ENCODE results near the gene ZC3H12D. TPM values are rescaled to one million over a fixed set of nuclear protein-coding genes. Genes with fewer than 3 reads are reported as not detected.
"Not testable (repeated sequence)": the region's sequence is repeated elsewhere in the genome, so short reads cannot be mapped to it uniquely, and the experiment has no call there.

ZC3H12D gene
- total and polyA plus RNA-seq, 4 donors, result 1.1 to 4.7 (median 2.4) TPM

- no peak overlapping the region for H3K4me3 ChIP-seq
- H3K27ac ChIP-seq (ENCODE audit: low read depth in 1 of 2, low read length in 1 of 2), result no peak overlapping the region
- TF ChIP-seq, protein P1, sequence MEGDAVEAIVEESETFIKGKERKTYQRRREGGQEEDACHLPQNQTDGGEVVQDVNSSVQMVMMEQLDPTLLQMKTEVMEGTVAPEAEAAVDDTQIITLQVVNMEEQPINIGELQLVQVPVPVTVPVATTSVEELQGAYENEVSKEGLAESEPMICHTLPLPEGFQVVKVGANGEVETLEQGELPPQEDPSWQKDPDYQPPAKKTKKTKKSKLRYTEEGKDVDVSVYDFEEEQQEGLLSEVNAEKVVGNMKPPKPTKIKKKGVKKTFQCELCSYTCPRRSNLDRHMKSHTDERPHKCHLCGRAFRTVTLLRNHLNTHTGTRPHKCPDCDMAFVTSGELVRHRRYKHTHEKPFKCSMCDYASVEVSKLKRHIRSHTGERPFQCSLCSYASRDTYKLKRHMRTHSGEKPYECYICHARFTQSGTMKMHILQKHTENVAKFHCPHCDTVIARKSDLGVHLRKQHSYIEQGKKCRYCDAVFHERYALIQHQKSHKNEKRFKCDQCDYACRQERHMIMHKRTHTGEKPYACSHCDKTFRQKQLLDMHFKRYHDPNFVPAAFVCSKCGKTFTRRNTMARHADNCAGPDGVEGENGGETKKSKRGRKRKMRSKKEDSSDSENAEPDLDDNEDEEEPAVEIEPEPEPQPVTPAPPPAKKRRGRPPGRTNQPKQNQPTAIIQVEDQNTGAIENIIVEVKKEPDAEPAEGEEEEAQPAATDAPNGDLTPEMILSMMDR (IDR thresholded peaks at IDR 0.05; ENCODE audit: control extremely low read depth, extremely low read depth), result no peak
- 77 to 83% methylated on average over 1 of the region's 1 CpG for WGBS, 2 donors
- ATAC-seq (ENCODE audit: insufficient read depth, low FRiP score) (no peak), DNase-seq (no peak)
- H3K9me3 ChIP-seq (ENCODE audit: control insufficient read depth in 4 of 4, insufficient read depth in 3 of 4, low read length in 3 of 4), result no peaks in the 10 kb centered on the region
- H3K36me3 ChIP-seq (ENCODE audit: control insufficient read depth in 4 of 4, insufficient read depth in 4 of 4, low read length in 4 of 4), result peaks cover 0 to 4% (median 2%) of the 10 kb centered on the region in 4 donors
- H3K4me1 ChIP-seq (ENCODE audit: control insufficient read depth in 5 of 5, insufficient read depth in 5 of 5, low read length in 5 of 5), result no peaks in the 10 kb centered on the region
- no peaks in the 10 kb centered on the region for H3K27me3 ChIP-seq (ENCODE audit: control insufficient read depth in 3 of 3, insufficient read depth in 3 of 3, low read length in 2 of 3)
- H3K9ac ChIP-seq (ENCODE audit: insufficient read depth in 1 of 2, low read length in 2 of 2), result no peak overlapping the region
Observed at GRCh38 chr6:149500096-149500495, 15.3 kb upstream of the ZC3H12D start.

- Histone ChIP-seq H3K9me3 (ENCODE audit: control insufficient read depth in 4 of 4, insufficient read depth in 3 of 4, low read length in 3 of 4) (no peaks in the 10 kb centered on the region), H3K36me3 (ENCODE audit: control insufficient read depth in 4 of 4, insufficient read depth in 4 of 4, low read length in 4 of 4) (peaks cover 0 to 2% (median 2%) of the 10 kb centered on the region in 4 donors), H3K27ac (ENCODE audit: low read depth in 1 of 2, low read length in 1 of 2) (no peak overlapping the region), H3K4me1 (ENCODE audit: control insufficient read depth in 5 of 5, insufficient read depth in 5 of 5, low read length in 5 of 5) (no peaks in the 10 kb centered on the region), H3K4me3 (no peak overlapping the region), H3K27me3 (ENCODE audit: control insufficient read depth in 3 of 3, insufficient read depth in 3 of 3, low read length in 2 of 3) (no peaks in the 10 kb centered on the region), H3K9ac (ENCODE audit: insufficient read depth in 1 of 2, low read length in 2 of 2) (no peak overlapping the region)
- 77 to 92% methylated on average over 3 of the region's 3 CpGs for WGBS, 2 donors
- peak in 2 of 3 donors; percentile 87 to 91 for DNase-seq
- no peak for ATAC-seq (ENCODE audit: insufficient read depth, low FRiP score)
- TF ChIP-seq, protein P1 (IDR thresholded peaks at IDR 0.05; ENCODE audit: control extremely low read depth, extremely low read depth), result no peak
Observed at GRCh38 chr6:149499066-149499465, 14.3 kb upstream of the ZC3H12D start.

DNA sequence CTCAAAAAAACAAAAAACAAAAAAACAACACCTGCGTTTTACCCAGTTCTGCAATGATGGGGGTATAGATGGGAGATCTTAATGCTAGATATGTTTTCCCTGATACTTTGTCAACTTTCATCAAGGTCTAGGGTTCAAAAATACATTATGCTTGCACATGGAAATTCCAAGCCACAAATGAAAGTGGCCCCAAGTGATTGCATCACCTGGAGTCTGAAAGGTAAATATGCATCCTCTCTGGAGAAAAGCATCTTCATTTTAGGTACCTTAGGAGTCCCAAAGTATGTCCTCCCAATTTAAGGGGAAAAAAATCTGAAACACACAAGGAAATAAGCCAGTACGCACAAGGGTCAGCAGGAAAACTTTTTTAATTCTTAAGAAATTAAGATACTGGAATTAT lies 12.6 kb upstream of the ZC3H12D start:
- H3K9ac ChIP-seq (ENCODE audit: insufficient read depth in 1 of 2, low read length in 2 of 2), result no peak overlapping the region
- DNase-seq (no peak), ATAC-seq (ENCODE audit: insufficient read depth, low FRiP score) (no peak)
- H3K4me3 ChIP-seq, result no peak overlapping the region
- no peak overlapping the region for H3K27ac ChIP-seq (ENCODE audit: low read depth in 1 of 2, low read length in 1 of 2)
- no peaks in the 10 kb centered on the region for H3K27me3 ChIP-seq (ENCODE audit: control insufficient read depth in 3 of 3, insufficient read depth in 3 of 3, low read length in 2 of 3)
- no peaks in the 10 kb centered on the region for H3K9me3 ChIP-seq (ENCODE audit: control insufficient read depth in 4 of 4, insufficient read depth in 3 of 4, low read length in 3 of 4)
- no peaks in the 10 kb centered on the region for H3K4me1 ChIP-seq (ENCODE audit: control insufficient read depth in 5 of 5, insufficient read depth in 5 of 5, low read length in 5 of 5)
- H3K36me3 ChIP-seq (ENCODE audit: control insufficient read depth in 4 of 4, insufficient read depth in 4 of 4, low read length in 4 of 4), result peaks cover 0 to 2% (median under 1%) of the 10 kb centered on the region in 4 donors
- TF ChIP-seq, protein P1 (IDR thresholded peaks at IDR 0.05; ENCODE audit: control extremely low read depth, extremely low read depth), result no peak
- WGBS, 2 donors, result 95% methylated on average over 2 of the region's 2 CpGs

- ATAC-seq (ENCODE audit: insufficient read depth, low FRiP score); H3K27me3 ChIP-seq (ENCODE audit: control insufficient read depth in 3 of 3, insufficient read depth in 3 of 3, low read length in 2 of 3); H3K9ac ChIP-seq (ENCODE audit: insufficient read depth in 1 of 2, low read length in 2 of 2); H3K36me3 ChIP-seq (ENCODE audit: control insufficient read depth in 4 of 4, insufficient read depth in 4 of 4, low read length in 4 of 4); H3K4me3 ChIP-seq; DNase-seq; H3K27ac ChIP-seq (ENCODE audit: low read depth in 1 of 2, low read length in 1 of 2); H3K4me1 ChIP-seq (ENCODE audit: control insufficient read depth in 5 of 5, insufficient read depth in 5 of 5, low read length in 5 of 5); H3K9me3 ChIP-seq (ENCODE audit: control insufficient read depth in 4 of 4, insufficient read depth in 3 of 4, low read length in 3 of 4): not testable (repeated sequence)
- WGBS, 2 donors, result 95 to 96% methylated on average over 6 of the region's 6 CpGs
Observed at GRCh38 chr6:149496597-149496996, 11.8 kb upstream of the ZC3H12D start.

- H3K9me3 ChIP-seq (ENCODE audit: control insufficient read depth in 4 of 4, insufficient read depth in 3 of 4, low read length in 3 of 4); H3K4me3 ChIP-seq; ATAC-seq (ENCODE audit: insufficient read depth, low FRiP score); H3K36me3 ChIP-seq (ENCODE audit: control insufficient read depth in 4 of 4, insufficient read depth in 4 of 4, low read length in 4 of 4); H3K9ac ChIP-seq (ENCODE audit: insufficient read depth in 1 of 2, low read length in 2 of 2); H3K27me3 ChIP-seq (ENCODE audit: control insufficient read depth in 3 of 3, insufficient read depth in 3 of 3, low read length in 2 of 3); H3K27ac ChIP-seq (ENCODE audit: low read depth in 1 of 2, low read length in 1 of 2); DNase-seq; H3K4me1 ChIP-seq (ENCODE audit: control insufficient read depth in 5 of 5, insufficient read depth in 5 of 5, low read length in 5 of 5): not testable (repeated sequence)
- 81 to 97% methylated on average over 11 of the region's 11 CpGs for WGBS, 2 donors
Observed at GRCh38 chr6:149495349-149496016, 10.7 kb upstream of the ZC3H12D start.

DNA sequence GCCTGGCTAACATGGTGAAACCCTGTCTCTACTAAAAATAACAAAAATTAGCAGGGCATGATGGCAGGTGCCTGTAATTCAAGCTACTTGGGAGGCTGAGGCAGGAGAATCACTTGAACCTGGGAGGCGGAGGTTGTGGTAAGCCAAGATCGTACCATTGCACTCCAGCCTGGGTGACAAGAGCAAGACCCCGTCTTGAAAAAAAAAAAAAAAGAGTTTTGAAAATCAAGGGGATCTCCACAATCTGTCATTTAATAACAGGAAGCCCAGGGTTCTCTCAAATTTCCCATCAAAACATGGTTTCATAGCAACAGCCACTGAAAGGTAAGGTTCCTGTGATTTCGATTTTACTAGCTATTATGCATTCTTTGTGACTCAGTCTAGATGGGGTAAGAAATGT lies 10.0 kb upstream of the ZC3H12D start:
- not testable (repeated sequence) for ATAC-seq (ENCODE audit: insufficient read depth, low FRiP score); H3K27ac ChIP-seq (ENCODE audit: low read depth in 1 of 2, low read length in 1 of 2); H3K36me3 ChIP-seq (ENCODE audit: control insufficient read depth in 4 of 4, insufficient read depth in 4 of 4, low read length in 4 of 4); H3K9ac ChIP-seq (ENCODE audit: insufficient read depth in 1 of 2, low read length in 2 of 2); DNase-seq; H3K4me3 ChIP-seq; H3K9me3 ChIP-seq (ENCODE audit: control insufficient read depth in 4 of 4, insufficient read depth in 3 of 4, low read length in 3 of 4); H3K4me1 ChIP-seq (ENCODE audit: control insufficient read depth in 5 of 5, insufficient read depth in 5 of 5, low read length in 5 of 5); H3K27me3 ChIP-seq (ENCODE audit: control insufficient read depth in 3 of 3, insufficient read depth in 3 of 3, low read length in 2 of 3)
- 86 to 91% methylated on average over 4 of the region's 4 CpGs for WGBS, 2 donors
